ENCODE measurements around the gene WDR17. TPM values are rescaled to one million over a fixed set of nuclear protein-coding genes. Genes with fewer than 3 reads are reported as not detected.

Gene WDR17
- total RNA-seq, 1 donor from 2014 or later = 3.4 TPM

DNA sequence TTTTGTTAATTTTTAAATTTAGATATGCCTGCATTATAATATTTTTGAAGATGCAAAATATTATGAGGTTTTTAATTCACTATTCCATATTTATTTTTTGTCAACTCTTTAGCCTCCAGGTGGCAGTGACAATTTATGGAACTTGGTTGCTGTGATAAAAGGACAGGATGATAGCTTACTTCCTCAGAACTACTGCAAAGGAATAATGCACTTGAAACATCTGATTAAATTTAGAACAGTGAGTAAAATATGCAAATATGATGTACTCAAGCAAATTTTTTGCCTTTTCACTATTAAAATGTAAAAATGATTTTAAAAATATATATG, 84.7 kb downstream of the WDR17 start:
- no peaks in the 10 kb centered on the region for H3K9me3 ChIP-seq
- intact Hi-C loops (cut with DNase I) = loop anchor here (1.0 to 5.0 kb wide), 2 partner anchors 37 to 191 kb away; no protein-coding TSS in a partner anchor
- DNase-seq (ENCODE audit: low spot score in 2 of 2) = no peak
- H3K27me3 ChIP-seq = no peaks in the 10 kb centered on the region
- H3K4me3 ChIP-seq = no peak overlapping the region
- TF ChIP-seq, protein P1, sequence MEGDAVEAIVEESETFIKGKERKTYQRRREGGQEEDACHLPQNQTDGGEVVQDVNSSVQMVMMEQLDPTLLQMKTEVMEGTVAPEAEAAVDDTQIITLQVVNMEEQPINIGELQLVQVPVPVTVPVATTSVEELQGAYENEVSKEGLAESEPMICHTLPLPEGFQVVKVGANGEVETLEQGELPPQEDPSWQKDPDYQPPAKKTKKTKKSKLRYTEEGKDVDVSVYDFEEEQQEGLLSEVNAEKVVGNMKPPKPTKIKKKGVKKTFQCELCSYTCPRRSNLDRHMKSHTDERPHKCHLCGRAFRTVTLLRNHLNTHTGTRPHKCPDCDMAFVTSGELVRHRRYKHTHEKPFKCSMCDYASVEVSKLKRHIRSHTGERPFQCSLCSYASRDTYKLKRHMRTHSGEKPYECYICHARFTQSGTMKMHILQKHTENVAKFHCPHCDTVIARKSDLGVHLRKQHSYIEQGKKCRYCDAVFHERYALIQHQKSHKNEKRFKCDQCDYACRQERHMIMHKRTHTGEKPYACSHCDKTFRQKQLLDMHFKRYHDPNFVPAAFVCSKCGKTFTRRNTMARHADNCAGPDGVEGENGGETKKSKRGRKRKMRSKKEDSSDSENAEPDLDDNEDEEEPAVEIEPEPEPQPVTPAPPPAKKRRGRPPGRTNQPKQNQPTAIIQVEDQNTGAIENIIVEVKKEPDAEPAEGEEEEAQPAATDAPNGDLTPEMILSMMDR (IDR thresholded peaks at IDR 0.05) = peak in 1 of 3 experiments; percentile 54
- no peaks in the 10 kb centered on the region for H3K36me3 ChIP-seq
- H3K4me1 ChIP-seq = no peaks in the 10 kb centered on the region
- H3K27ac ChIP-seq = no peak overlapping the region

DNA sequence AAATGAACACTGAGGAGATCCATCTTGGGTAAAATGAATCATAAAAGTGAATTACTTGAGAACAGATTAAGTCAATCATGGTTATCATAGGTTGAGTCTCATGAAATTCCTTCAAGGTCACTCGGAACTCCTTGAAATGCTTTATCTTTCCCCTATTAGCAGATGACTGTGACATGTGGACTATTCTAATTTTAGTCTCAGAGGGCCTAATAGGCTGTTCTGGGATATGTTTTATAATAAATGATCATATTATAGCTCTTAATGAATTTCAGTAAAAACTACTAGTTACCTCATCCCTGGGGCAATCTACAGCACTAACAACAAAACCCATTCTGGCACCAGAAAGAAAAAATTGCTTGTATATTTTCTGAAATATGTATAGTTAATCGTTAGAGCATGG, 85.1 kb downstream of the WDR17 start:
- Histone ChIP-seq H3K36me3 (no peaks in the 10 kb centered on the region), H3K9me3 (no peaks in the 10 kb centered on the region), H3K27me3 (no peaks in the 10 kb centered on the region), H3K27ac (no peak overlapping the region), H3K4me1 (no peaks in the 10 kb centered on the region), H3K4me3 (no peak overlapping the region)
- DNase-seq (ENCODE audit: low spot score in 2 of 2) = no peak
- TF ChIP-seq, protein P1 (IDR thresholded peaks at IDR 0.05) = no peak
- intact Hi-C loops (cut with DNase I) = loop anchor here (1.0 to 5.0 kb wide), 3 partner anchors 37 to 191 kb away; no protein-coding TSS in a partner anchor

DNA sequence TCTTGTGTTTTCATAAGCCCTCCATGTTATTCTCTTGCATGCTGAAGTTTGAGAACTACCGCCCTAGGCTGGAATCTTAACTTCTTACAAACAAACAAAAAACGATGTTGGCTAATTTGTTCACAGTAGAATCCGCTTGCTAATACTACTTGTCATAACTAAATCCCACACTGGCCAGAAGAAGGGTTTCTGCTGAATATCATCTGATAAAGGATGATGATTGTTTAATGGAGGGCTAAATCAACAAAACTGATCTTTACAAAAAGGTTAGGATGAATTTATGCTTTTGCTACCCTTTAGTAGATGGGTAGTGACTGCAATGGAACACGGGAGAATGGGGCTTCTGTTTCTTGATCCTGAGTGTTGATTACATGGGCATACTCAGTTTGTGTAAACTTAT, 87.5 kb downstream of the WDR17 start:
- no peaks in the 10 kb centered on the region for H3K9me3 ChIP-seq
- no peaks in the 10 kb centered on the region for H3K27me3 ChIP-seq
- H3K4me1 ChIP-seq = no peaks in the 10 kb centered on the region
- TF ChIP-seq, protein P1 (IDR thresholded peaks at IDR 0.05) = no peak
- no peak overlapping the region for H3K27ac ChIP-seq
- H3K36me3 ChIP-seq = no peaks in the 10 kb centered on the region
- intact Hi-C loops (cut with DNase I) = loop anchor here (5.0 kb wide), 1 partner anchor 34 kb away; no protein-coding TSS in a partner anchor
- no peak overlapping the region for H3K4me3 ChIP-seq
- DNase-seq (ENCODE audit: low spot score in 2 of 2) = no peak

DNA sequence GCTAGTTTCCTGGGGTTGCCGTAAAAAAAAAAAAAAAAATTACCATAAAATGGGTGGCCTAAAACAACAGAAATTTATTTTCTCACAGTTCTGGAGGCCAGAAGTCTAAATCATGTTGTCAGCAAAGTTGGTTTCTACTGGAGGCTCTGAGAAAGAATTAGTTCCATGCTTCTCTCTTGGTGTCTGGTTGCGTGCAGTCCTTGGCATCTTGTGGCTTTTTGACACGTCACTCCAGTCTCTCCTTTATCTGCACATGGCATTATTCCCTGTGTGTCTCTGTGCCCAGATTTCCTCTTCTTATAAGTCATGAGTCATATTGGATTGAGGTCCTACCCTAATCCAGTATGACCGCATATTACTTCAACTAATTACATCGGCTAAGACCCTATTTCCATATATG, 91.0 kb downstream of the WDR17 start:
- no peaks in the 10 kb centered on the region for H3K27me3 ChIP-seq
- intact Hi-C loops (cut with DNase I) = no loop called here
- no peaks in the 10 kb centered on the region for H3K36me3 ChIP-seq
- TF ChIP-seq, protein P1 (IDR thresholded peaks at IDR 0.05) = no peak
- H3K27ac ChIP-seq = no peak overlapping the region
- no peaks in the 10 kb centered on the region for H3K4me1 ChIP-seq
- no peak for DNase-seq (ENCODE audit: low spot score in 2 of 2)
- no peaks in the 10 kb centered on the region for H3K9me3 ChIP-seq
- H3K4me3 ChIP-seq = no peak overlapping the region

DNA sequence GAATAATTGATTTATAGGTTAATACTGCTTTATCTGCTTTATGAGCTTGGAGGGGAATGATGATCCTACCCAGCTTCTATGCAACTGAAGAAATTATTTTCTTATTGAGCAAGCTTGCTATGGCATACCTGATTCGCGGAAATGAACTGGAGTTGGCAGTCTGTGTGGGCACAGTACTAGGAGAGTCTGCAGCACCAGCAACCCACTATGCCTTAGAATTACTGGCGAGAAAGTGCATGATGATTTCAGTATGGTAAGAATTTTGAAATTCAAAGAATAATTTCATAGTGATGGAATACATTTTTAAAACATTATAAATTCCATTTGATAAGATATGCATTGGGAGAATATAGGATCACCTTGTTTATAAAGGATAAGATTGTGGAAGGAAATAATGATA, 97.4 kb downstream of the WDR17 start:
- Histone ChIP-seq H3K4me3 (no peak overlapping the region), H3K27ac (no peak overlapping the region), H3K27me3 (no peaks in the 10 kb centered on the region), H3K4me1 (no peaks in the 10 kb centered on the region), H3K36me3 (no peaks in the 10 kb centered on the region), H3K9me3 (no peaks in the 10 kb centered on the region)
- no peak for DNase-seq (ENCODE audit: low spot score in 2 of 2)
- TF ChIP-seq, protein P1 (IDR thresholded peaks at IDR 0.05) = no peak
- intact Hi-C loops (cut with DNase I) = no loop called here

DNA sequence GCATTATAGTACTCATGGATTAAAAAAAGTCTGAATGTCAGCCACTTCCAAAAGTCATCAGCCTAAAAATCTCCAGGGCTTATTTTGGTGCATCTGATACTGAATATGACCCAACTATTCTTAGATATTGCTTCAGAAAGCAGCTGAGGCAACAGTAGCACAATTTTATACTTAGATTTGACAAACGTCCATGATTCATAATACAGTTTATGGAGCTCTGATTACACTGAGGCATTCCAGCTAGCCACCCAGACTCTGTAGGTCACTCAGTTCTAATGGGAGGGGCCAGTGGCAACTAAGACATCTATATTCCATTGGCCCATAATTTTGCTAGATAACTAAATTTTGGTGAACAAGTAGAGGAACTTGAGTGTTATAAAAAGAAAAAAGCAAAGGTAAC, 119.4 kb downstream of the WDR17 start:
- H3K27me3 ChIP-seq = no peaks in the 10 kb centered on the region
- TF ChIP-seq, protein P1 (IDR thresholded peaks at IDR 0.05) = no peak
- no peak overlapping the region for H3K4me3 ChIP-seq
- H3K4me1 ChIP-seq = peaks cover 0 to 8% of the 10 kb centered on the region in 2 donors
- DNase-seq (ENCODE audit: low spot score in 2 of 2) = no peak
- H3K27ac ChIP-seq = peak overlapping the region in 1 of 2 donors; percentile 79
- intact Hi-C loops (cut with DNase I) = loop anchor here (1.0 to 5.0 kb wide), 2 partner anchors 10 to 33 kb away; partner anchors contain the start of gene SPATA4
- no peaks in the 10 kb centered on the region for H3K36me3 ChIP-seq
- no peaks in the 10 kb centered on the region for H3K9me3 ChIP-seq
